ENCODE results near the gene SDK1. TPM values are rescaled to one million over a fixed set of nuclear protein-coding genes. Genes with fewer than 3 reads are reported as not detected.

The SDK1 gene
- total RNA-seq, 4 donors from 2014 or later: 3.7 to 80.9 (median 13.1) TPM

DNA sequence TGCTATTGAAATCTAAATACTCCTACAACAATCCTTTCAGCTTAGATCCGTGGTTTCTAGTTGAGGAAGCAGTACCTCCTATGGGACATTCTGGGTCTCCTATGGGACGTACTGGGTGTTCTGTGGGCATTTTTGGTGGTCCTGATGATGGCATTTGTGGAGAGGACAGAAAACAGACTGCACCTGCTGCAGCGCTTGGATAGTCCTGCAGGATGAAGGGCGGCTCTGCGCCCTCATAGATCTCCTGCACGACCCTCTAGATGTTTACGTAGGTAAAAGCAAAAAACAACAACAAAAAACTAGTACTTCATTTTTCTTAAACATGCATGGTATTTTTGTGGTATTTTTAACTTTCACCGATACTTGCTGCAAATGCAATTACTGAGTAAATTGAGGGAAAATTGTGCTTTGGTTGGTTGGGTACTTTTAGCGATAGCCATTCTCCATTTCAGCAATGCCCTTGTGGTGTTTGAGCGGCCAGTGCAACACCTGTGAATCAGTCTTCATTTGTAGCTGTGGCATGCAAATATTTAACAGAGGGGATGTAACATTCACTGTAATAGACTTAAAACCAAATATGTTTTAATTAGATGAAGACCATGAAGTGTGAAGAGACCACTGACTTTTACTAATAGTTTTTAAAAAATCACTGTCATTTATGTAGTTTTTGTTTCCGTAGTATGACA, 461.2 kb downstream of the SDK1 start:
- H3K4me1 ChIP-seq: no peaks in the 10 kb centered on the region
- H3K27me3 ChIP-seq: no peaks in the 10 kb centered on the region
- no peaks in the 10 kb centered on the region for H3K9me3 ChIP-seq
- H3K36me3 ChIP-seq: no peaks in the 10 kb centered on the region
- DNase-seq: no peak
- H3K4me3 ChIP-seq: no peak overlapping the region
- TF ChIP-seq, protein P1, sequence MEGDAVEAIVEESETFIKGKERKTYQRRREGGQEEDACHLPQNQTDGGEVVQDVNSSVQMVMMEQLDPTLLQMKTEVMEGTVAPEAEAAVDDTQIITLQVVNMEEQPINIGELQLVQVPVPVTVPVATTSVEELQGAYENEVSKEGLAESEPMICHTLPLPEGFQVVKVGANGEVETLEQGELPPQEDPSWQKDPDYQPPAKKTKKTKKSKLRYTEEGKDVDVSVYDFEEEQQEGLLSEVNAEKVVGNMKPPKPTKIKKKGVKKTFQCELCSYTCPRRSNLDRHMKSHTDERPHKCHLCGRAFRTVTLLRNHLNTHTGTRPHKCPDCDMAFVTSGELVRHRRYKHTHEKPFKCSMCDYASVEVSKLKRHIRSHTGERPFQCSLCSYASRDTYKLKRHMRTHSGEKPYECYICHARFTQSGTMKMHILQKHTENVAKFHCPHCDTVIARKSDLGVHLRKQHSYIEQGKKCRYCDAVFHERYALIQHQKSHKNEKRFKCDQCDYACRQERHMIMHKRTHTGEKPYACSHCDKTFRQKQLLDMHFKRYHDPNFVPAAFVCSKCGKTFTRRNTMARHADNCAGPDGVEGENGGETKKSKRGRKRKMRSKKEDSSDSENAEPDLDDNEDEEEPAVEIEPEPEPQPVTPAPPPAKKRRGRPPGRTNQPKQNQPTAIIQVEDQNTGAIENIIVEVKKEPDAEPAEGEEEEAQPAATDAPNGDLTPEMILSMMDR (IDR thresholded peaks at IDR 0.05): no peak
- no peak for TF ChIP-seq POLR2A (IDR thresholded peaks at IDR 0.05)
- H3K27ac ChIP-seq: no peak overlapping the region

DNA sequence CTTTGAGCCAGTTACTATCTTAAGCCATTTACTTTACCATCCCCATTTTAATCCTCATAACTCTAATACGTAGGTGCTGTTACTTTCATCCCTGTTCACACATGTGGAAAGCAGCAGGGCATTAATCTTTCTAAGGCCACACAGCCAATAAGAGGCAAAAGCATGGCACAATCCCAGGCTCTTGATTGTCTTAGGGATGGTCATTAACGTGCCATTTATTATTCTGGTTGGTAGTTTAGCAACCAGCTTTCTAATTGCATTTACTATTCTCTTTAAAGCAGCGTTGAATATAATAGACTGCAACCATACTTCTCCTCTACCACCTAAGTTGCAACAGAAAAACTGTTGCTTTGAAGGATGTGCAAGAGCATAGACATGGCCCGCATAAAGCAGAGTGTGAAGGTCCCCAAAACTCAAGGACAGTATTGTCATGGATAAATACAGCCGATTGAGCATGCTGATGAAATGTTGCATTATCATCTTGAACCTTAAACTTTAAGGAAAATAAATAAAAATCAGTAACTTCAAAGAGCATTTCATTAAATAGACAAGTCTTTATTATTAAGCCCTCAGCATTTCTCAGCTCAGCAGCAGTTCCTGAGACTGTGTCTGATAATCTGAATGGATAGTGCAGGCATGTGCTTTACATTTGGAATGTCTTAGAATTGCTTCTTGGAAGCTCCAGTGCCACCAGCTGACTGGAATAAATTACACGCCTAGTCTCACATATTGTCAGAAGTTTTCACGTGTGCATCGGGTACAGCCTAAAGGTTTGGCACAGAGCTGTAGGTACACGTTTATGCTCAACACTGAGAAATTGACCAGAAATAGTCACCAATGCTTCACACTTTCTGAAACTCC, 467.1 kb downstream of the SDK1 start:
- Histone ChIP-seq H3K27ac (no peak overlapping the region), H3K9me3 (no peaks in the 10 kb centered on the region), H3K4me3 (no peak overlapping the region), H3K36me3 (no peaks in the 10 kb centered on the region), H3K4me1 (no peaks in the 10 kb centered on the region), H3K27me3 (no peaks in the 10 kb centered on the region)
- no peak for DNase-seq
- TF ChIP-seq, protein P1 (IDR thresholded peaks at IDR 0.05): no peak
- TF ChIP-seq POLR2A (IDR thresholded peaks at IDR 0.05): no peak

DNA sequence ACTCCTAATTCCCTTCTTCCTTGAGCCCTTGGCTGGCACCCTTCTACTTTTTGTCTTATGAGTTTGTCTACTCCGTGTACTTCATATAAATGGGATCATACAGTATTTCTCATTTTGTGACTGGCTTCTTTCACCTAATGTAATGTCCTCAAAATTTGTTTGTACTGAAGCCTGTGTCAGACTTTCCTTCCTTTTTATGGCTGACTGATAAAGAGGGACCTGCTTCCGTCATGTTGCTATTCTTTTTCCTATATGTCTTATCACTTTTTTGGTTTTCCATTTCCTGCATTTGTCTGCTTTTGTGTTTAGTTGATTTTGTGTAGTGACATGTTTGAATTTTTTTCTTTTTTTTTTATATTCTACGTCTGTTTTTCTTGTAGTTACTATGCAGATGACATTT, 470.9 kb downstream of the SDK1 start:
- Histone ChIP-seq H3K27ac (no peak overlapping the region), H3K4me1 (no peaks in the 10 kb centered on the region), H3K36me3 (no peaks in the 10 kb centered on the region), H3K9me3 (no peaks in the 10 kb centered on the region), H3K4me3 (no peak overlapping the region), H3K27me3 (no peaks in the 10 kb centered on the region)
- TF ChIP-seq, protein P1 (IDR thresholded peaks at IDR 0.05): no peak
- no peak for TF ChIP-seq POLR2A (IDR thresholded peaks at IDR 0.05)
- DNase-seq: no peak

DNA sequence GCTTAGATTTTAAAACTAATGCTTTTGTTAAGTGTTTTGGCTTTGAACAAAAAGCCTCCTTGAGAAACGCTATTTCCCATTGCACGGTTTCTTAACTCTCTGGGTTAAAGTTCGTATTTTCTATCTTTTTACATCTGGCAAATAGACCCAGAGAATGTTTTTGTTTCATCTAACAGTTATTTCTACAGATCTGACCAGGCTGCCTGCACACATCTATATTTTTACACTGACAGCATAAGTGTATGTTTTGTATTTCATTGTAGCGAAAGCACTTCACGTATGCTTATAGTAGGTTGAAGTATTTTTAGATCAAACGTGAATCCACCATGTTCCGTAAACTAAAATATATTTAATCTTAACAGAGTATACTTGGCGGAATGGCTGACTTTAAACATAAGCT, 477.3 kb downstream of the SDK1 start:
- Histone ChIP-seq H3K4me3 (no peak overlapping the region), H3K4me1 (no peaks in the 10 kb centered on the region), H3K27me3 (no peaks in the 10 kb centered on the region), H3K36me3 (no peaks in the 10 kb centered on the region), H3K9me3 (peaks cover 0 to 5% (median 0%) of the 10 kb centered on the region in 4 donors), H3K27ac (no peak overlapping the region)
- TF ChIP-seq, protein P1 (IDR thresholded peaks at IDR 0.05): no peak
- no peak for TF ChIP-seq POLR2A (IDR thresholded peaks at IDR 0.05)
- no peak for DNase-seq

DNA sequence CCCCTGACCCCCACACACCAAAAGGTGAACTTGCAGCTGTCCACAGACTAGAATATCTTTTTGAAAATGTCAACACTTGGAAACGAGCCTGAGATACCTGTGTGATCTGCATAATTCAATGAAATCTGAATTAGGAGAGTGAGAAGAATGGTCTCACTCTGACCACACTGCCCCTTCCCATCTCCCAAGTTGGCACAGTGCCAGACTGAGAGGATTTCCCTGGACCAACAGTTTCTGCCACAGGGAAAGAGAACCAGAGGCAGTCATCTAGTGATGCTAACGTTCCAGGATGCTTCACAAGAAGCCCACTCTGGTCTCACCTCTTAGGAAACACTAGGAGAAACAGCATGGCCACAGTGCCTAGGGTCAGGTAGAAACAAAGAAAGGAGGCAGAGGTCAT, 479.0 kb downstream of the SDK1 start:
- Histone ChIP-seq H3K27ac (no peak overlapping the region), H3K9me3 (peaks cover 0 to 5% (median 0%) of the 10 kb centered on the region in 4 donors), H3K4me1 (no peaks in the 10 kb centered on the region), H3K36me3 (no peaks in the 10 kb centered on the region), H3K27me3 (no peaks in the 10 kb centered on the region), H3K4me3 (no peak overlapping the region)
- TF ChIP-seq POLR2A (IDR thresholded peaks at IDR 0.05): no peak
- TF ChIP-seq, protein P1 (IDR thresholded peaks at IDR 0.05): no peak
- no peak for DNase-seq
